ENCODE measurements around the gene PPP1R3C.

PPP1R3C gene

DNA sequence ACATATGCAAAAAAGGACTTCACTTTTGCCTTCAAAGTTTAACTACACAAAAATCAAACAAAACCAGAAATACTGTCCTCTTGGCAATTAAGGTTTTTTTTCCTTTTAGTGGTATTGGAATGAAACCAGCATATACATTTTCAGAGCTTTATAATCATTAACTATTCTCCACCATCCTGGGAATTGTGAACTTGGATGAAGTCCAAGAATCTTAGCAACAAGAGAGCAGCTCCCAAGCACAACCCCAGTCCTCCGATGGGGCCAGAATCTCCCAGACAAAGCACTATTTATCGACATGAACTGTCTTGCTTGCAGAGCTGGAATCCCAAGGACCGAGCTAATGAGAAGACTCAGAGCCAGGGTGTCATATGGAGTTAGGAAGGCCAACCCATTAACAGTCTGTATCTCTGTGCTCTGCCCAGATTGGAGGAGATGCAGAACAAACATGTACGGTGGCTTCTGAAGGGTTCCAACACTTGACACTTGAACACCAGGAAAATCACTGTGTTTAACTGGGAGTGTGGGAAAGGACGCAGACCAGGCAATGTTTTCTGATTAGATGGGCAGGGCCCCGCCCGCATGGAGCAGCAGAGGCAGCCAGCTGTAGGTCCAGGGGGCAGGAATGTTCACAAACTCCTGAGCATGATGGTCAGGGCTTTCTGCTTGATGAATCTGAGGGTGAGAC, 35.5 kb downstream of the PPP1R3C start:
- DNase-seq, result no peak

- no peak for DNase-seq
Measured at GRCh38 chr10:91596825-91597196, 36.1 kb downstream of the PPP1R3C start.

- DNase-seq, result no peak
Measured at GRCh38 chr10:91593834-91594233, 39.0 kb downstream of the PPP1R3C start.

GRCh38 chr10:91593366-91593765, 39.5 kb downstream of the PPP1R3C start:
- no peak for DNase-seq

DNA sequence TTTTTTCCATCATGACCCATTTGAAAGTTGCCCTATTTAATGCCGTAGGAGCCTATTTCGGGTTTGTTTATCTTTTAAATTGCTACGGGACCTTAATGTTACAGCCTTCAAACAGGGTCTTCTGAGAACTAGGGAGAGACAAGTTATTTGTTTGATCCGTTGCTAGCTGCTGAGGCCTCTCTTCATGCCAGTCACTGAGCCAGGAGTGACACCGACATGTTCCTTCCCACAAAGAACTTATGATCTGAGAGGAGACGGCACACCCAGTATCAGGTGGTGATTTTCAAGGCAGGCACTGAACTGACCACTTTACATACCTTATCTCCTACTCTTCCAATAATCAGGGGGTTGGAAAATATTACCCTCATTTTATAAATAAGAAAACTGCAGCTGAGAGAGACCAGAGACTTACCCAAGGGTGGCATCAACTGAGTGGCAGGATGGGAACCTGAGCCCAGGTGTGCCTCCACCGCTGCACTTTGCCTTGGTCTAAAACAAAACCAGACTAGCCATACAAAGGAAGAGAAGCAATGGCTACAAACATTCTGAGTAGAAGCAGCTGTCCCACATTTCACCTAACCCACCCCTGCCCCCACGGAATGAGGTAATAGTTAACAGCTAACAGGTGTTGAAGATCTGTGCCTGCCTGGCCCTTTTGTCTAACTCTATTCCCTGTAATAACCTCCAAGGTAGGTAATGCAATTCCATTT, 40.5 kb downstream of the PPP1R3C start:
- DNase-seq, result no peak

DNA sequence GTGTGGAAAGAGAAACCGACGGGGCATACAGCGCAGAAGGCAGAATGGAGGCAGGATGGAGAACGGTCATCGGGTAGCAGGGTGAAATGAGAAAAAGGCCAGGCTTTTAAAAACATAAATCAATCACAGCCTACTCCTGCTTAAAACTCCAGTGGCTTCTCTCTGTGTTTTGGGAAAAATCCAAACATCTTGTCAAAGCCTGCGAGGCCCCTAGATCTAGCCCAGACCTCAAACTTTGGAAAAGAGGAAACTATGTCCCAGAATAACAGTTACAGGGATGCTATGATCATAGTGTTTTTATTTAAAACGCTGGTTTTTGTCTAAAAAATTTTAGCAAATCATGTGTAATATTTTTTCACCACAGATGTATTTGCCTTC, 41.1 kb downstream of the PPP1R3C start:
- no peak for DNase-seq

- no peak for DNase-seq
Measured at GRCh38 chr10:91590904-91591796, 41.7 kb downstream of the PPP1R3C start.

GRCh38 chr10:91590142-91590903, 42.5 kb downstream of the PPP1R3C start:
- DNase-seq, result no peak

- no peak for DNase-seq
Measured at GRCh38 chr10:91589658-91590035, 43.2 kb downstream of the PPP1R3C start.

DNA sequence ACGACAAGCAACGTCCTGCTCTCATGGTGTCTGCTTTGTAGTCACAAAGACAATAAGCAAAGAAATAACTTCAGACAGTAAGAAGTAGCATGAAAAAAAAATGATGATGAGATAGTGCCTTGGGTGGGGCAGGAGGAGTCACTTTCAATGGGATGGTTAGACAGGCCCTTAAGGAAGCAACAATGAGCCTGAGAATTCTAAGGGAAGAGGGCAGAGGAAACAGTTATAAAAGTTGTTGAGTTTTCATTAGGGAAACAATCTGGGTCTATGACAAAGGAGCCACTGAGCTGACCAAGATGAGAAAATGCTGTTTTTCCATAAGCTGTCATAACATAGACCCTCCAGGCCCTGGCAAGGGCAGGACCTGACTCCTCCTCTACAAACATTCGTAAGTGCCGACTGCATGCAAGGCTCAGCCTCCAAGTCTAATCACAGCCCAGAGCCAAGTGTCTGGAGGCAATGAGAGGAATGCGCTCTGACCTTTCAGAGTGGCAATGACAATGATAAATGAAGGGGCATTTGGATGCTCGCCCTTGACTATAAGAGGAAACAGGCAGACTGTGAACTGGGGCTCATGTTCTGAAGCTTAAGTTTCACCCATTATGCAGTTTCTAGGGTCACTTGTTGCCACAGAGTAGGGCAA, 43.7 kb downstream of the PPP1R3C start:
- DNase-seq, result no peak

DNA sequence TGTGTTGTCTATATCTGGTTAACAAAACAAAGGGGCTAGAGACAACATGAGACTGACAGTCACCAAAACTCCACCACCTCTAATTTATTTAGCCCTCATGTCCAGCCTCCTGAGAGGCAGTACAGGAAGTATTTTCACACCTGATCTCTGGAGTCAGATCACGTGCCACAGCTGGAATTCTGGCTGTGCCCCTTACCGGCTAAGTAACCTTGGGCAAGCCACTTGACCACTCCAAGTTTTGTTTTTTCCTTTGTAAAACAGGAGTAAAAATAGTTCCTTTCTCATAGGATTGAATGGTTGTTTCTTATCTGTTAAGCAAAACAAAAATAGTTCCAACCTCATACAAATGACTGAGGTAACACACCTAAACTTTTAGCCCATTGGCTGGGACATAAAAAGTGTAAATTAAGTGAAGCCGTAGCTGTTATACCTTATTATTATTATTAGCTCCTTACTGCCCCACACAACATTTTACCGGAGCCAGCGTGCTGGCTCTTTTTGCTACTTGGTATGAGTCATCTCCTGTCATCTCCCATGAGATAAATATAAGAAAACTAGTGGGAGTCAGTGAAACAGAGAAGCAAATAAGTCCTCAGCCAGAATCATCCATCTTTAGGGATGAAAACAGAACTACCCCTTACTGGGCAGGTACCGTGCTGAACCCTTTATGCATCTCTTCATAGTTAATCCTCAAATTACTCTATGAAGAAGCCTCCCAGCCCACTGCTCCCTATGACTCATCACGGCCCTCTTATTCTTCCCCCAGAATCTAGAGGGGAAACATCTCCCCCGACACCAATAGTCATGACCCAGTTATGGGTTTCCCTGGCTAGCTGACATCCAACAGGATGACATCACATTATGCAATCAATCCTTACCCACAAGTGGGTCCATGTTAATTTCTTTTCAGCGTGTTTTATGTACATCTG, 44.9 kb downstream of the PPP1R3C start:
- DNase-seq, result no peak

GRCh38 chr10:91582153-91582554, 50.7 kb downstream of the PPP1R3C start:
- no peak for DNase-seq

DNA sequence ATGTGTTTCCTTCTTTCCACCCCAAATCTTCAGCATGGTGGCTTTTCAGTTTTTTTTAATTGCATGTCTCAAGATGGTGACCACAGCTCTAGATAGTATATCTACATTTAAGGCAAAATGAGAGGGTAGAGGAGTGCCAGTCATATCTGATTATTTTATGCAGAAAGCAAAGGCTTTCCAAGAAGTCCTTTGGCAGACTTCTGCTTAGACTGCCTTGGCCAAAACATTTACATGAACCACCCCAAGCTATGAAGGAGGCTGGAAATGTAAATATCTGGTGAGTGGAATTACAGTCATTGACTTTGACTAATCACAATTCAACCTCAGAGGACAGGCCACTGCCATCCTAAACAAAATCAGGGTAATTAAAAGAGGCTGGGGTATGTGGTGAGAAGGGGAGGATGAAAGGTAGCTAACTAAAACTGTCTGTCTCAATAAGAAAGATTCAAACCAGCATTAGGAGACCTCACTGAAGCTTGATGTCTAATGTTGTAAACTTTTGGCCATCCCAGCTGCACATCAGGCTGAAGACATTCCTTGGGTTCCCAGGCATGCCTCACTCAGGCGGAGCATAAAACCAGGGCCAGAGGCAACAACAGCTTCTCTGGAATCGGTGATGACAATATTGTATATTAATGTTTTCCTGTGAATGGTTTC, 53.4 kb downstream of the PPP1R3C start:
- no peak for DNase-seq

Data from SIG-M5 (cell line).